GM18858 (cell line): Measurements from ENCODE around the gene AUH.

Experiments
- ATAC-seq: cut with Tn5 transposase; IDR thresholded peaks from one replicate; pipeline ENCODE4 v1.9.1; 2021; ENCODE audit not compliant: unreplicated experiment

Gene AUH

GRCh38 chr9:91255327-91255726 is 106.4 kb downstream of the AUH start:
- no peak for ATAC-seq

GRCh38 chr9:91253488-91253887 is 108.2 kb downstream of the AUH start:
- ATAC-seq = no peak

GRCh38 chr9:91248707-91249106 is 113.0 kb downstream of the AUH start:
- ATAC-seq = no peak

- no peak for ATAC-seq
Observed at GRCh38 chr9:91247278-91247677, 114.4 kb downstream of the AUH start.

- no peak for ATAC-seq
Observed at GRCh38 chr9:91246846-91247245, 114.9 kb downstream of the AUH start.

GRCh38 chr9:91245431-91246313 is 116.0 kb downstream of the AUH start:
- ATAC-seq = no peak

- ATAC-seq = no peak
Observed at GRCh38 chr9:91243029-91243428, 118.7 kb downstream of the AUH start.

- no peak for ATAC-seq
Observed at GRCh38 chr9:91241909-91242308, 119.8 kb downstream of the AUH start.

GRCh38 chr9:91240596-91241165 is 121.0 kb downstream of the AUH start:
- ATAC-seq = no peak

GRCh38 chr9:91239367-91240111 is 122.2 kb downstream of the AUH start:
- ATAC-seq = no peak

GRCh38 chr9:91234523-91234922 is 127.2 kb downstream of the AUH start:
- ATAC-seq = no peak

- ATAC-seq = no peak
Observed at GRCh38 chr9:91231619-91232018, 130.1 kb downstream of the AUH start.

GRCh38 chr9:91223000-91223399 is 138.7 kb downstream of the AUH start:
- no peak for ATAC-seq

GRCh38 chr9:91222457-91222856 is 139.3 kb downstream of the AUH start:
- ATAC-seq = no peak

GRCh38 chr9:91221332-91221731 is 140.4 kb downstream of the AUH start:
- ATAC-seq = no peak

- no peak for ATAC-seq
Observed at GRCh38 chr9:91220491-91221135, 141.1 kb downstream of the AUH start.

GRCh38 chr9:91220021-91220420 is 141.7 kb downstream of the AUH start:
- no peak for ATAC-seq

- no peak for ATAC-seq
Observed at GRCh38 chr9:91219557-91219956, 142.2 kb downstream of the AUH start.

GRCh38 chr9:91217388-91217787 is 144.3 kb downstream of the AUH start:
- no peak for ATAC-seq

GRCh38 chr9:91214867-91215266 is 146.9 kb downstream of the AUH start:
- no peak for ATAC-seq

GRCh38 chr9:91214086-91214485 is 147.6 kb downstream of the AUH start:
- ATAC-seq = no peak
